ENCODE data around the gene DAZAP2. TPM values are rescaled to one million over a fixed set of nuclear protein-coding genes. Genes with fewer than 3 reads are reported as not detected.
"Not testable (repeated sequence)": the region's sequence is repeated elsewhere in the genome, so short reads cannot be mapped to it uniquely, and the experiment has no call there.

The DAZAP2 gene
- total and polyA plus RNA-seq, 11 donors, result 58.8 to 419 (median 192) TPM

DNA sequence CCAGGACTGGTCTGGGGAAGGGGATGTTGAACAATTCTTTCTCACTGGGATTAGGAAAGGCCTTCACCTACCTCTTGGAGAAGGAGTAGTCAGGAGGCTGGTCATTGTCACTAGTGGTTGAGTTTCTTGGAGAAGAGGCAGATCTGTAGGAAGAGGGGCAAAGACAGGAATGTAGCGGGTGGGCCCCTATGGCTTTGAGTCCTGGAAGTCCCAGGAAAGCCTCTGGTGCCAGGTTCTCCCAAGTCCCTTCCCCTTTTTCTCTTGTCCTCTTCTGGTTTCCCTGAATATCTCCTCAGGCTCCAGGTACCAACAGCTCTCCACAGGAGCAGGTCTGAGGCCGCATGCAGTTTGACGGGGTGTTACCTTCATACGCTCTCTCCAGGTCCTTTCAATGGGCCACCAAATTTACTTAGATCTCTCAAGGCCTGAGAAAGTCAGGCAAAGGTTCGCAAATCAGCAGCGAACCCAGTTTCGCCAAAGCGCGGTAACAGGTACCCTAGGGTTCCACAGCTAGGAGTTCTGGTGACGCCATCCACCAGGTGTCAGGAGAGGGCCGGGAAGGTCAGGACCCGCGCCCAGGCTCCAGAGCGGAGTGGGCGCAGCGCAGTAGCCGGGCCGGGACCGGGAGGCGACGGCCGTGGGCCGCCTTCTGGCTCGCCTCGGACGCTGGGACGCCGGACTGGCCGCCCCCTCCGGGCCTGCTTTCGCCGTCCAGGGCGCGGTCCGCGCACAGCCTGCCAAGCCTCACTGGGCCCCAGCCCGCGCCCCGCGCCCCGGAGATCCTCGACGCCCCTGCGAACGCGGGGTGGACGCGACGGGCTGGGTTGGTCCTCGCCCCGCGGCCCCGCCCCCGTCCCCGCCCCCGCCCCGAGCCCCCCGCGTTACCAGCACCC lies 30.8 kb downstream of the DAZAP2 start:
- Histone ChIP-seq H3K36me3 (no peaks in the 10 kb centered on the region), H3K4me3 (peak overlapping the region; percentile 55 to 86 (median 72)), H3K27ac (peak overlapping the region; percentile 6 to 87 (median 80)), H3K27me3 (peaks cover 0 to 9% (median 0%) of the 10 kb centered on the region in 9 donors), H3K9me3 (no peaks in the 10 kb centered on the region), H3K4me1 (peaks cover 0 to 20% (median 3%) of the 10 kb centered on the region in 12 donors)
- no peak for TF ChIP-seq POLR2A (IDR thresholded peaks at IDR 0.05)
- TF ChIP-seq, protein P1, sequence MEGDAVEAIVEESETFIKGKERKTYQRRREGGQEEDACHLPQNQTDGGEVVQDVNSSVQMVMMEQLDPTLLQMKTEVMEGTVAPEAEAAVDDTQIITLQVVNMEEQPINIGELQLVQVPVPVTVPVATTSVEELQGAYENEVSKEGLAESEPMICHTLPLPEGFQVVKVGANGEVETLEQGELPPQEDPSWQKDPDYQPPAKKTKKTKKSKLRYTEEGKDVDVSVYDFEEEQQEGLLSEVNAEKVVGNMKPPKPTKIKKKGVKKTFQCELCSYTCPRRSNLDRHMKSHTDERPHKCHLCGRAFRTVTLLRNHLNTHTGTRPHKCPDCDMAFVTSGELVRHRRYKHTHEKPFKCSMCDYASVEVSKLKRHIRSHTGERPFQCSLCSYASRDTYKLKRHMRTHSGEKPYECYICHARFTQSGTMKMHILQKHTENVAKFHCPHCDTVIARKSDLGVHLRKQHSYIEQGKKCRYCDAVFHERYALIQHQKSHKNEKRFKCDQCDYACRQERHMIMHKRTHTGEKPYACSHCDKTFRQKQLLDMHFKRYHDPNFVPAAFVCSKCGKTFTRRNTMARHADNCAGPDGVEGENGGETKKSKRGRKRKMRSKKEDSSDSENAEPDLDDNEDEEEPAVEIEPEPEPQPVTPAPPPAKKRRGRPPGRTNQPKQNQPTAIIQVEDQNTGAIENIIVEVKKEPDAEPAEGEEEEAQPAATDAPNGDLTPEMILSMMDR (IDR thresholded peaks at IDR 0.05), result peak in 10 of 12 donors; percentile 24 to 52 (median 37)
- DNase-seq (peak; percentile 34 to 72 (median 44)), ATAC-seq (peak; percentile 40 to 71 (median 66))
- intact Hi-C loops (cut with DNase I), result loop anchor here in 7 of 10 donors (1.0 to 10.0 kb wide), 6 partner anchors 27 to 75 kb away; partner anchors contain the start of genes CELA1 (in 1 of the 7) and POU6F1 (in 1 of the 7)
- 9 to 38% (median 10%) methylated on average over 17 to 59 of the region's 59 CpGs for WGBS, 4 donors

DNA sequence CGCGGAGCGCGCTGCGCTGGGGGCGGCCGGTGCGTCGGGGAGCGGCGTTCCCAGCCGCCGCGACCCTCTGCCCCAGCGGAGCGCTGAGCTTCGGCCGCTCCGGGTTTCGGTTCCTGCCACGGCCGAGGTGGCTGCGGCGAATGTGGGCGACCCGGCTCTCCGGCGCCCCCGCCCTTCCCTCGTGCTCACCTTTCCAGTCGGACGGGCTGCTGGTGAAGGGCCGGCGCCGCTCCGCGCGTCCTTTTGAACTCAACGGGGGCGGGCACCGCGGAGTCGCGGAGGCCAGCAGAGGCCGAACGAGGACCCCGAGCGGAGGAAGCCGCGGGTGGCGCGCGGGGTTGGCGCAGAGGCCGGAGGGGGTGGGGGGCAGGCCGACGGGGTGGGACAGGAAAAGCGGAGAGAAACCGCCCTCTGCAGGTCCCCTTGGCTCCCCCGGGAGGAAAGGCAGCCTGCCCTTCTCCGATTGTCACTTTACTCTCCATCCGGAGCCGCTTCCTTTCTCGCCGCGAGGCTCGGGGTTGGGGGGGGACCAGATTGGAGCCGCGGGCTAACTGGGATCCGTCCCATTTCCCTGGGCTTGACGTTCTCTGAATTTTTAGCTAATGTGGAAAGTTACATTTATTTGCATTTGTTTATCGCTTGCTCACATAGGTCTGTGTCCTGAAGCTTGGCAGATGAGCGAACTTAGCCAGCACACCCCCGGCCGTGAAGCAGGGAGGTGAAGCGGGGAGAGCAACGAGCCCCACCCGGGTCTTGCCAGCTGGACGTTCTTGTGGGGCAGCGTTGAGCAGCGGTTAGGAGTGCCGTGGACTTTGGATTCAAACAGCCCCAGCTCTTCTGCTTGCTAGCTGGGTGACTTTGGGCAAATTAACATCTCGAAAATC lies 31.7 kb downstream of the DAZAP2 start, which contains the start of gene SMAGP:
Gene SMAGP, minus strand, starts transcription at position 349 of the 884 bp plus-strand sequence. CDS start 1,137 bp downstream, outside the sequence.
- peaks cover 0 to 20% (median 3%) of the 10 kb centered on the region in 12 donors for H3K4me1 ChIP-seq
- H3K4me3 ChIP-seq, result peak within 1 kb of the TSS; percentile 55 to 86 (median 72)
- TF ChIP-seq, protein P1 (IDR thresholded peaks at IDR 0.05), result peak in 5 of 12 donors; percentile 8 to 33 (median 11)
- no peak for TF ChIP-seq POLR2A (IDR thresholded peaks at IDR 0.05)
- 1 to 2% (median 1%) methylated on average over 25 to 83 of the region's 83 CpGs for WGBS, 4 donors
- H3K27me3 ChIP-seq, result peaks cover 0 to 9% (median 0%) of the 10 kb centered on the region in 9 donors
- intact Hi-C loops (cut with DNase I), result loop anchor here in 3 of 10 donors (2.0 to 10.0 kb wide), 3 partner anchors 52 to 74 kb away; partner anchors contain the start of genes CELA1 (in 1 of the 3) and POU6F1 (in 1 of the 3)
- H3K9me3 ChIP-seq, result no peaks in the 10 kb centered on the region
- peak within 1 kb of the TSS; percentile 6 to 87 (median 80) for H3K27ac ChIP-seq
- H3K36me3 ChIP-seq, result no peaks in the 10 kb centered on the region
- peak; percentile 25 to 91 (median 78) for ATAC-seq
- peak; percentile 63 to 79 (median 72) for DNase-seq

DNA sequence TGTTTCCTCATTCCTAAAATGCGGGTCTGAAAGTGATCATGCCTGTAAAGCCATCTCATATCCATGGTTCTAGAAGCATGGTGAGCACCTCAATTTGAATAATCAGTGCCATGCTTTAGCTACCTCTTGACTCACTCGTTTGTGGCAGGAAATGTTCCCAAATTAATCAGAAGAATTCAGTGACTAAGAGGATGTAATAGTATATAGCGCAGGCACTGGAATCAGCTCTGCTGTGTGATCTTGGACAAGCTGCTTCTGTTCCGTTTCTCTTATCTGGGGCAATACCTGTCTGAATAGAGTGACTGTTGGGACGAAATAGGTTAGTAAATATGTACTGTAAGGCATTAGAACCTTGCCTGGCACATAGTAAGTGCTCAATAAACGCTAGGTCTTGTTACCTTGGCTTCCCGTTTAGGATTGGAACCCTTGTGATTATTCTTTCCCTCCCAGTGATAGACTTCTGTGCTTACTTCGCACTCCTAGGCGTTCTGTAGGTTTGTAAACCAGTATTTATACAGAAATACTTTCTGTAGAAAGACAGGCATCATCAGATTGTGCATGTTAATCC lies 32.4 kb downstream of the DAZAP2 start:
- intact Hi-C loops (cut with DNase I), result loop anchor here in 3 of 10 donors (2.0 to 10.0 kb wide), 3 partner anchors 52 to 74 kb away; partner anchors contain the start of genes CELA1 (in 1 of the 3) and POU6F1 (in 1 of the 3)
- Histone ChIP-seq H3K27me3 (peaks cover 0 to 9% (median 0%) of the 10 kb centered on the region in 9 donors), H3K4me3 (peak overlapping the region; percentile 55 to 86 (median 72)), H3K4me1 (peaks cover 0 to 20% (median 3%) of the 10 kb centered on the region in 12 donors), H3K36me3 (no peaks in the 10 kb centered on the region), H3K27ac (peak overlapping the region; percentile 6 to 87 (median 80)), H3K9me3 (no peaks in the 10 kb centered on the region)
- no peak for DNase-seq
- no peak for TF ChIP-seq POLR2A (IDR thresholded peaks at IDR 0.05)
- TF ChIP-seq, protein P1 (IDR thresholded peaks at IDR 0.05), result no peak
- WGBS, 4 donors, result 48 to 56% (median 54%) methylated on average over 9 of the region's 9 CpGs
- ATAC-seq, result peak in 3 of 4 donors; percentile 14 to 63 (median 41)

DNA sequence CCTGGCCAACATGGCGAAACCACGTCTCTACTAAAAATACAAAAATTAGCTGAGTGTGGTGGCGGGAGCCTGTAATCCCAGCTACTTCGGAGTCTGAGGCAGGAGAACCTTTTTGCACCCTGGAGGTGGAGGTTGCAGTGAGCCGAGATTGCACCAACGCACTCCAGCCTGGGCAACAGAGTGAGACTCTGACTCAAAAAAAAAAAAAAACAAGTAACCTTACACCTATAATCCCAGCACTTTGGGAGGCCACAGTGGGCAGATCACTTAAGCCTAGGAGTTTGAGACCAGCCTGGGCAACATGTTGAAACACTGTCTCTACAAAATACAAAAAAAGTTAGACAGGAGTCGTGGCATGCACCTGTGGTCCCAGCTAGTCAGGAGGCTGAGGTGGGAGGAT lies 34.2 kb downstream of the DAZAP2 start:
- peaks cover 0 to 20% (median 3%) of the 10 kb centered on the region in 12 donors for H3K4me1 ChIP-seq
- not testable (repeated sequence) for H3K27me3 ChIP-seq, ATAC-seq, DNase-seq, H3K27ac ChIP-seq, H3K4me3 ChIP-seq, H3K9me3 ChIP-seq, H3K36me3 ChIP-seq
- WGBS, 4 donors, result 87 to 97% (median 97%) methylated on average over 7 of the region's 7 CpGs
- intact Hi-C loops (cut with DNase I), result loop anchor here in 1 of 10 donors (10.0 kb wide), 1 partner anchor 72 kb away; the partner anchor contains the start of gene CELA1

Measured in heart left ventricle (tissue), 16 donors.